ENCODE measurements around the gene TMEM132E.

GRCh38 chr17:34582901-34583245 lies 3.5 kb downstream of the TMEM132E start:
- TF ChIP-seq, protein P1, sequence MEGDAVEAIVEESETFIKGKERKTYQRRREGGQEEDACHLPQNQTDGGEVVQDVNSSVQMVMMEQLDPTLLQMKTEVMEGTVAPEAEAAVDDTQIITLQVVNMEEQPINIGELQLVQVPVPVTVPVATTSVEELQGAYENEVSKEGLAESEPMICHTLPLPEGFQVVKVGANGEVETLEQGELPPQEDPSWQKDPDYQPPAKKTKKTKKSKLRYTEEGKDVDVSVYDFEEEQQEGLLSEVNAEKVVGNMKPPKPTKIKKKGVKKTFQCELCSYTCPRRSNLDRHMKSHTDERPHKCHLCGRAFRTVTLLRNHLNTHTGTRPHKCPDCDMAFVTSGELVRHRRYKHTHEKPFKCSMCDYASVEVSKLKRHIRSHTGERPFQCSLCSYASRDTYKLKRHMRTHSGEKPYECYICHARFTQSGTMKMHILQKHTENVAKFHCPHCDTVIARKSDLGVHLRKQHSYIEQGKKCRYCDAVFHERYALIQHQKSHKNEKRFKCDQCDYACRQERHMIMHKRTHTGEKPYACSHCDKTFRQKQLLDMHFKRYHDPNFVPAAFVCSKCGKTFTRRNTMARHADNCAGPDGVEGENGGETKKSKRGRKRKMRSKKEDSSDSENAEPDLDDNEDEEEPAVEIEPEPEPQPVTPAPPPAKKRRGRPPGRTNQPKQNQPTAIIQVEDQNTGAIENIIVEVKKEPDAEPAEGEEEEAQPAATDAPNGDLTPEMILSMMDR (IDR thresholded peaks at IDR 0.05) = no peak
- TF ChIP-seq POLR2A (IDR thresholded peaks at IDR 0.05) = no peak
